SK-N-SH (cell line): ENCODE measurements around the gene IKZF4. TPM values are rescaled to one million over a fixed set of nuclear protein-coding genes. Genes with fewer than 3 reads are reported as not detected.

Experiments
- CTCF ChIA-PET: fragments of 300-600, 350-600 bp; formaldehyde crosslinking; extraction: SDS; loops from one replicate; lab custom pipeline; 2021; lab: Yijun Ruan, JAX
- POLR2A ChIA-PET: fragments of 350-600 bp; sonication (Branson Sonifier 250); formaldehyde crosslinking; extraction: SDS; loops from one replicate; lab custom pipeline; 2020; ENCODE audit warnings: antibody characterized with exemption, inconsistent platforms; lab: Yijun Ruan, JAX
- DNase-seq: peaks from one replicate; pipeline ENCODE4 v3.0.0; 2012
- H2AFZ ChIP-seq: fragments of 200-600 bp; sonication (generic); 2 replicates; pipeline ENCODE4 v1.8.1; 2016; ENCODE audit warnings: antibody characterized with exemption, mild to moderate bottlenecking, low read depth
- H3F3A ChIP-seq: fragments of 200-600 bp; sonication (generic); replicated peaks from 2 replicates; pipeline ENCODE3; 2016; ENCODE audit warnings: antibody characterized with exemption, mild to moderate bottlenecking; ENCODE audit not compliant: insufficient read depth
- H3K27ac ChIP-seq, 2 experiments: fragments of 200-500 bp in 1 of 2; fragments of 200-600 bp in 1 of 2; sonication (Bioruptor generic) in 1 of 2; sonication (generic), shearing (Covaris generic) in 1 of 2; 2 replicates each; pipeline versions ENCODE4 v1.5.1 to v1.6.1; 2014 to 2016; ENCODE audit warnings: low read depth in 2 of 2, inconsistent platforms in 1 of 2, low read length in 1 of 2, mild to moderate bottlenecking in 1 of 2, mixed read lengths in 1 of 2
- H3K27me3 ChIP-seq: fragments of 200-600 bp; sonication (generic), shearing (Covaris generic); 2 replicates; pipeline ENCODE4 v1.6.1; 2016; ENCODE audit warnings: mixed run types; ENCODE audit not compliant: insufficient read depth
- H3K36me3 ChIP-seq, 2 experiments: fragments of 200-500 bp in 1 of 2; fragments of 200-600 bp in 1 of 2; sonication (Bioruptor generic) in 1 of 2; sonication (generic) in 1 of 2; replicated peaks in 1 of 2; 2 replicates each; pipeline versions ENCODE3 to v1.5.1; 2014 to 2016; ENCODE audit warnings: low read length in 1 of 2, mild to moderate bottlenecking in 1 of 2; ENCODE audit not compliant: insufficient read depth in 2 of 2, control insufficient read depth in 1 of 2
- H3K4me1 ChIP-seq, 2 experiments: fragments of 200-500 bp in 1 of 2; fragments of 200-600 bp in 1 of 2; sonication (Bioruptor generic) in 1 of 2; sonication (generic), shearing (Covaris generic) in 1 of 2; 2 replicates each; pipeline versions ENCODE4 v1.5.1 to v1.6.1; 2014 to 2016; ENCODE audit warnings: low read depth in 1 of 2, low read length in 1 of 2, mixed run types in 1 of 2; ENCODE audit not compliant: insufficient read depth in 2 of 2, control insufficient read depth in 1 of 2
- H3K4me2 ChIP-seq: fragments of 200-600 bp; sonication (generic), shearing (Covaris generic); 2 replicates; pipeline ENCODE4 v1.6.1; 2017; ENCODE audit warnings: mixed run types
- H3K4me3 ChIP-seq, 2 experiments: fragments of 200-500 bp in 1 of 2; fragments of 200-600 bp in 1 of 2; sonication (Bioruptor generic) in 1 of 2; sonication (generic), shearing (Covaris generic) in 1 of 2; 2 replicates each; pipeline versions ENCODE4 v1.5.1 to v1.8.1; 2014 to 2016; ENCODE audit warnings: low read depth in 2 of 2, inconsistent platforms in 1 of 2, low read length in 1 of 2, mild to moderate bottlenecking in 1 of 2, mixed read lengths in 1 of 2, moderate library complexity in 1 of 2
- H3K79me2 ChIP-seq: fragments of 200-600 bp; sonication (generic); 2 replicates; pipeline ENCODE4 v1.8.1; 2017; ENCODE audit warnings: mild to moderate bottlenecking; ENCODE audit not compliant: insufficient read depth
- H3K9ac ChIP-seq: fragments of 200-600 bp; sonication (generic); 2 replicates; pipeline ENCODE4 v1.6.1; 2017; ENCODE audit warnings: mixed run types
- H3K9me2 ChIP-seq: fragments of 200-600 bp; sonication (generic); 2 replicates; pipeline ENCODE4 v1.6.1; 2017; ENCODE audit warnings: mixed run types
- H3K9me3 ChIP-seq: fragments of 200-600 bp; sonication (generic); 2 replicates; pipeline ENCODE4 v1.6.1; 2017; ENCODE audit warnings: mixed run types, mild to moderate bottlenecking, moderate library complexity
- H4K20me1 ChIP-seq: fragments of 200-600 bp; sonication (generic); 2 replicates; pipeline ENCODE4 v1.6.1; 2017; ENCODE audit warnings: mild to moderate bottlenecking, mixed run types; ENCODE audit not compliant: insufficient read depth
- CHD2 ChIP-seq: fragments of 150-350 bp; IDR thresholded peaks from 2 replicates; pipeline ENCODE4 v1.6.1; 2018; ENCODE audit warnings: low read length; ENCODE audit not compliant: partially characterized antibody
- EP300 ChIP-seq, 2 experiments: IDR thresholded peaks; 2 replicates each; pipeline versions ENCODE4 v1.4.0 to v1.6.1; 2012; ENCODE audit warnings: borderline replicate concordance in 1 of 2, low read depth in 1 of 2, low read length in 1 of 2
- MEF2A ChIP-seq: IDR thresholded peaks from 2 replicates; pipeline ENCODE4 v1.4.0; 2012; ENCODE audit warnings: low read depth, borderline replicate concordance
- SIN3A ChIP-seq: IDR thresholded peaks from 2 replicates; pipeline ENCODE4 v1.6.1; 2012; ENCODE audit warnings: low read depth, mild to moderate bottlenecking, low read length, moderate library complexity, borderline replicate concordance
- SMC3 ChIP-seq: IDR thresholded peaks from 2 replicates; pipeline ENCODE4 v1.6.1; 2012; ENCODE audit warnings: low read depth, low read length, improper control_type of control experiment
- TAF1 ChIP-seq: IDR thresholded peaks from 2 replicates; pipeline ENCODE4 v1.6.1; 2012; ENCODE audit warnings: low read depth, mild to moderate bottlenecking, low read length, moderate library complexity, borderline replicate concordance
- WGBS: methylation state at CpG from one replicate; pipeline ENCODE4 v1.1.6; 2017; ENCODE audit warnings: low lambda C conversion rate; 5-methylcytosine and 5-hydroxymethylcytosine counted together
- polyA plus RNA-seq, 3 experiments: library from polyadenylated mRNA; depleted of rRNA; stranded (reverse); fragments of >200 nt; gene quantifications; 2 replicates each; pipeline ENCODE4 v1.2.3, GENCODE V29; 2012
- TF ChIP-seq, protein P1 (sequence below): IDR thresholded peaks from 2 replicates; pipeline ENCODE4 v1.6.1; 2012; ENCODE audit warnings: mild to moderate bottlenecking, low read depth, low read length, moderate library complexity

Gene IKZF4
- polyA plus RNA-seq, 1 of the 3 experiments (the other 2 are of a cell fraction): 3.9 TPM

DNA sequence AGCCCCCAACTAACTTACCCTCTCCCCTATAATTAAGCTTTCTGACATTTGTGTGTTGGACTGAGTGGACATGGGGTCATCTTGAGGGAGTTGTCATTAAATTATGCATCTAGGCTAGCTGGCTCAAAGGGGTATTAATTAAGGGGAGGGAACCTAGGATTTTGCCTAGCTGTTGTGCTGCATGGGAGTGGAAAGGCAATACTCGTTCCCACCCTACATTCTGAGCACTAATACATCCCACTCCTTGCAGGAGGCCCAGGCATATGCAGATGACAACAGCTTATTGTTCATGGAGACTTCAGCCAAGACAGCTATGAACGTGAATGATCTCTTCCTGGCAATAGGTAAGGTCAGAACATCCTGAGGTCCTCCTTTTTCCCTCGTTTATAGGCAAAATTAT, 29.7 kb upstream of the IKZF4 start:
- H4K20me1 ChIP-seq: no peaks in the 10 kb centered on the region
- no peak for TF ChIP-seq SMC3
- TF ChIP-seq, protein P1, sequence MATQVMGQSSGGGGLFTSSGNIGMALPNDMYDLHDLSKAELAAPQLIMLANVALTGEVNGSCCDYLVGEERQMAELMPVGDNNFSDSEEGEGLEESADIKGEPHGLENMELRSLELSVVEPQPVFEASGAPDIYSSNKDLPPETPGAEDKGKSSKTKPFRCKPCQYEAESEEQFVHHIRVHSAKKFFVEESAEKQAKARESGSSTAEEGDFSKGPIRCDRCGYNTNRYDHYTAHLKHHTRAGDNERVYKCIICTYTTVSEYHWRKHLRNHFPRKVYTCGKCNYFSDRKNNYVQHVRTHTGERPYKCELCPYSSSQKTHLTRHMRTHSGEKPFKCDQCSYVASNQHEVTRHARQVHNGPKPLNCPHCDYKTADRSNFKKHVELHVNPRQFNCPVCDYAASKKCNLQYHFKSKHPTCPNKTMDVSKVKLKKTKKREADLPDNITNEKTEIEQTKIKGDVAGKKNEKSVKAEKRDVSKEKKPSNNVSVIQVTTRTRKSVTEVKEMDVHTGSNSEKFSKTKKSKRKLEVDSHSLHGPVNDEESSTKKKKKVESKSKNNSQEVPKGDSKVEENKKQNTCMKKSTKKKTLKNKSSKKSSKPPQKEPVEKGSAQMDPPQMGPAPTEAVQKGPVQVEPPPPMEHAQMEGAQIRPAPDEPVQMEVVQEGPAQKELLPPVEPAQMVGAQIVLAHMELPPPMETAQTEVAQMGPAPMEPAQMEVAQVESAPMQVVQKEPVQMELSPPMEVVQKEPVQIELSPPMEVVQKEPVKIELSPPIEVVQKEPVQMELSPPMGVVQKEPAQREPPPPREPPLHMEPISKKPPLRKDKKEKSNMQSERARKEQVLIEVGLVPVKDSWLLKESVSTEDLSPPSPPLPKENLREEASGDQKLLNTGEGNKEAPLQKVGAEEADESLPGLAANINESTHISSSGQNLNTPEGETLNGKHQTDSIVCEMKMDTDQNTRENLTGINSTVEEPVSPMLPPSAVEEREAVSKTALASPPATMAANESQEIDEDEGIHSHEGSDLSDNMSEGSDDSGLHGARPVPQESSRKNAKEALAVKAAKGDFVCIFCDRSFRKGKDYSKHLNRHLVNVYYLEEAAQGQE: no peak
- no peak for TF ChIP-seq TAF1
- no peak for TF ChIP-seq CHD2
- TF ChIP-seq SIN3A: no peak
- no peak overlapping the region for H3K4me3 ChIP-seq
- H3K4me1 ChIP-seq: no peaks in the 10 kb centered on the region
- H3K79me2 ChIP-seq: no peaks in the 10 kb centered on the region
- CTCF ChIA-PET: interaction anchor here (0.6 to 10.8 kb wide), 2 partner anchors 33 to 113 kb away, joined by 3 to 183 read pairs; partner anchors contain the start of genes IKZF4 and PA2G4
- WGBS: 79% methylated on average over 2 of the region's 3 CpGs
- H3K27ac ChIP-seq: no peak overlapping the region
- no peak overlapping the region for H3K9ac ChIP-seq
- POLR2A ChIA-PET: interaction anchor here (1.0 kb wide), 1 partner anchor 30 kb away, joined by 3 read pairs; the partner anchor contains the start of gene IKZF4
- peaks cover 50 to 52% of the 10 kb centered on the region in 2 experiments for H3K36me3 ChIP-seq
- H3F3A ChIP-seq: peaks cover 19% of the 10 kb centered on the region
- H3K27me3 ChIP-seq: no peaks in the 10 kb centered on the region
- no peak overlapping the region for H2AFZ ChIP-seq
- no peak overlapping the region for H3K4me2 ChIP-seq
- no peaks in the 10 kb centered on the region for H3K9me2 ChIP-seq
- H3K9me3 ChIP-seq: no peaks in the 10 kb centered on the region
- DNase-seq: no peak

DNA sequence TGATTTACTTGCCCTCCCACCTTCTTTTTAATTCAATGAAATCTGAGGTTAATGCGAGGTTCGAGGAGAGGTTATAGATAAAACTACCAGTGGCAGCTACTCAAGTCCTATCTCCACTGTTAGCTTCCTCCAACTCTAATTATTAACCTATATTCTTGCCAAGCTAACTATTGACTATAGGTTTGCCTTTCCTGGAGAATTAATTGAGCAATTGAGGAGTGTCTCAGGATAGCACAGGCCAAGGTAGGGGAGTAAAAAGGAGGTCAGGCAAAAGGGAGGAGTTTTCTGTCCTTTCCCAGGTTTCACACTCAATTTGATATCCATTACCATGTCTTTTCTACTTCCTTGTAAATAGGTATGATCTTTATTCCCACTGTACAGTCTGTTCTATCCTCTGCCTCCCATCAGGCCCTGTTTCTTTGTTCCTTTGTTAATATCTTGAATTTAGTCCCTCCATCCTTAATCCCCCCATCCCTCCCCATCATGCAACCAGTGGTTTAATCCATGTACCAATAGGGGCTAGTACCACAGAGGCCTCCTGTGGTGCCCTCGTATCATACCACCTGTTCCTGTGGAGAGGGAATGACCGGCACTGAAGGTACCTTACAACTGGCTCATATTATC, 27.5 kb upstream of the IKZF4 start:
- Histone ChIP-seq H3K9ac (no peak overlapping the region), H3K9me2 (no peaks in the 10 kb centered on the region), H4K20me1 (no peaks in the 10 kb centered on the region), H3K36me3 (peaks cover 36 to 49% of the 10 kb centered on the region in 2 experiments), H3K4me2 (no peak overlapping the region), H3F3A (peaks cover 26% of the 10 kb centered on the region), H3K4me1 (peaks cover 0 to 3% of the 10 kb centered on the region in 2 experiments; a peak in 1 of 4 replicates), H2AFZ (no peak overlapping the region), H3K27ac (no peak overlapping the region), H3K79me2 (peaks cover 2% of the 10 kb centered on the region; the same call in 1 of the 2 replicates), H3K9me3 (no peaks in the 10 kb centered on the region), H3K27me3 (no peaks in the 10 kb centered on the region), H3K4me3 (no peak overlapping the region)
- ChIA-PET CTCF (interaction anchor here (1.5 to 10.8 kb wide), 2 partner anchors 9 to 31 kb away, joined by 4 to 183 read pairs; partner anchors contain the start of gene IKZF4), POLR2A (no interaction called here)
- WGBS: 89% methylated on average over 4 of the region's 4 CpGs
- no peak for TF ChIP-seq EP300 (IDR thresholded peaks at IDR 0.05; ENCODE audit: borderline replicate concordance in 1 of 2, low read depth in 1 of 2, low read length in 1 of 2)
- no peak for TF ChIP-seq MEF2A
- DNase-seq: no peak
